ENCODE results near the gene TECTA. TPM values are rescaled to one million over a fixed set of nuclear protein-coding genes. Genes with fewer than 3 reads are reported as not detected.
"Not testable (repeated sequence)": the region's sequence is repeated elsewhere in the genome, so short reads cannot be mapped to it uniquely, and the experiment has no call there.

Gene TECTA
- total RNA-seq, 1 donor from 2014 or later, result 0.35 TPM

GRCh38 chr11:121226415-121227263, 125.6 kb downstream of the TECTA start:
- DNase-seq (ENCODE audit: low spot score), result no peak
- no peak for ATAC-seq

GRCh38 chr11:121228851-121229250, 127.8 kb downstream of the TECTA start:
- ATAC-seq (no peak), DNase-seq (ENCODE audit: low spot score) (no peak)

- no peak for DNase-seq (ENCODE audit: low spot score)
- ATAC-seq, result no peak
Measured at GRCh38 chr11:121229495-121230215, 128.6 kb downstream of the TECTA start.

- DNase-seq (ENCODE audit: low spot score), result peak; percentile 96
Measured at GRCh38 chr11:121231576-121232278, 130.7 kb downstream of the TECTA start.

GRCh38 chr11:121235057-121235456, 134.0 kb downstream of the TECTA start:
- ATAC-seq, result peak; percentile 79
- peak; percentile 80 for DNase-seq (ENCODE audit: low spot score)

More at GRCh38 chr11:121231576-121232278, 130.7 kb downstream of the TECTA start:
- peak; percentile 78 for ATAC-seq

- ATAC-seq, result no peak
- no peak for DNase-seq (ENCODE audit: low spot score)
Measured at GRCh38 chr11:121236115-121237001, 135.3 kb downstream of the TECTA start.

GRCh38 chr11:121237247-121237646, 136.2 kb downstream of the TECTA start:
- ATAC-seq; DNase-seq (ENCODE audit: low spot score): not testable (repeated sequence)

- DNase-seq (ENCODE audit: low spot score) (no peak), ATAC-seq (no peak)
Measured at GRCh38 chr11:121237686-121238658, 136.9 kb downstream of the TECTA start.

GRCh38 chr11:121238956-121239355, 137.9 kb downstream of the TECTA start:
- ATAC-seq, result no peak
- DNase-seq (ENCODE audit: low spot score), result no peak

GRCh38 chr11:121240001-121240400, 139.0 kb downstream of the TECTA start:
- not testable (repeated sequence) for DNase-seq (ENCODE audit: low spot score); ATAC-seq

- peak; percentile 20 for ATAC-seq
- no peak for DNase-seq (ENCODE audit: low spot score)
Measured at GRCh38 chr11:121240650-121241303, 139.7 kb downstream of the TECTA start.

Other genes starting within 250 kb of the TECTA start
- gene TBCEL, start 77.1 kb upstream of the TECTA start, total RNA-seq, result 20.5 TPM
- 85.5 TPM for gene SC5D, start 191.5 kb downstream of the TECTA start, total RNA-seq